ENCODE data around the gene PRTG. TPM values are rescaled to one million over a fixed set of nuclear protein-coding genes. Genes with fewer than 3 reads are reported as not detected.

Gene PRTG
- total RNA-seq, 4 donors from 2014 or later: 0.05 to 2.0 (median 0.65) TPM

GRCh38 chr15:55721554-55722185 is 21.3 kb downstream of the PRTG start:
- intact Hi-C loops (cut with DNase I; ENCODE audit: low total_unique reads): no loop called here
- DNase-seq: no peak
- TF ChIP-seq CTCF (IDR thresholded peaks at IDR 0.05 in 4 of 5, conservative IDR thresholded peaks at IDR 0.05 in 1 of 5): no peak
- TF ChIP-seq POLR2A (IDR thresholded peaks at IDR 0.05): no peak
- in situ Hi-C loops (cut with MboI; ENCODE audit: low sequenced_read_pairs in 4 of 4): no loop called here
- no peak overlapping the region for H3K27ac ChIP-seq
- H3K27me3 ChIP-seq: no peaks in the 10 kb centered on the region
- no peaks in the 10 kb centered on the region for H3K36me3 ChIP-seq
- H3K9me3 ChIP-seq: no peaks in the 10 kb centered on the region
- no peak overlapping the region for H3K4me3 ChIP-seq
- ATAC-seq: no peak
- H3K4me1 ChIP-seq: no peaks in the 10 kb centered on the region

DNA sequence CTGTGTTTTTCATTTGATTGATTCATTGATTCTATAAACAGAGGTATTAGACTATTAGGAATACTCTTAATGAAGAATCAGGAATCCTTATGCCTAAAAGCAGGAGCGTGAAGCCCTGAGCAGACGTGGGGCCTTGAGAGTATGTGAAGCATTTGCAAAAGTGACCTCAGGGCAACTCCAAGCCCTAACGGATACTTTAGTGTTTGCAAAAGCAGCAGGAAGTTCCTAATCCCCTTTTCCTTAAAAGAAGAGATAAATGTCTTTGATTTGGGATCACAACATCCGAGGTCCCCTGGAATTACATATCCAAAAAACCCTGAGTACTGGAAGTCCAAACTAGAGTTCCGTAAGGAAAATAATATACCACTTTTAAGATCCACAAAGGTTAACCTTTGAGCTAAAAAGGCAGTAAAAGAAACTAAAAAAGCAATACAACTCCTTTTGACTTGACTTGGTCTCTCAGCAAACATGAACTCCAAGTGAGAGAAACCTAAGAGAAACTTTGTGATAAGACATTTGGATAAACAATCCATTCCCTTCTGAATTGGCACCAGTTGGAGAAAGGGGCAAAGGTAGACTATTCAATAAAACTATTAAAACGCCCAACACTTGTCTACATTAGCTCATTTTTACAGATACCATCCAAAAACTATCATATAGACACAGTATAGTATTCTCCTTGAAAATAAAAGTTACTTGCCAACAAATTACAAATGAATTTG is 27.4 kb downstream of the PRTG start:
- Histone ChIP-seq H3K36me3 (no peaks in the 10 kb centered on the region), H3K4me3 (no peak overlapping the region), H3K4me1 (no peaks in the 10 kb centered on the region), H3K9me3 (no peaks in the 10 kb centered on the region), H3K27ac (no peak overlapping the region), H3K27me3 (no peaks in the 10 kb centered on the region)
- ATAC-seq: no peak
- intact Hi-C loops (cut with DNase I; ENCODE audit: low total_unique reads): no loop called here
- in situ Hi-C loops (cut with MboI; ENCODE audit: low sequenced_read_pairs in 4 of 4): no loop called here
- DNase-seq: no peak
- TF ChIP-seq POLR2A (IDR thresholded peaks at IDR 0.05) (no peak), CTCF (IDR thresholded peaks at IDR 0.05 in 4 of 5, conservative IDR thresholded peaks at IDR 0.05 in 1 of 5) (no peak)

GRCh38 chr15:55714064-55714463 is 28.9 kb downstream of the PRTG start:
- intact Hi-C loops (cut with DNase I; ENCODE audit: low total_unique reads) (no loop called here), in situ Hi-C loops (cut with MboI; ENCODE audit: low sequenced_read_pairs in 4 of 4) (no loop called here)
- Histone ChIP-seq H3K4me1 (no peaks in the 10 kb centered on the region), H3K27me3 (no peaks in the 10 kb centered on the region), H3K36me3 (no peaks in the 10 kb centered on the region), H3K9me3 (no peaks in the 10 kb centered on the region), H3K4me3 (no peak overlapping the region), H3K27ac (no peak overlapping the region)
- ATAC-seq (no peak), DNase-seq (no peak)
- no peak for TF ChIP-seq CTCF (IDR thresholded peaks at IDR 0.05 in 4 of 5, conservative IDR thresholded peaks at IDR 0.05 in 1 of 5)
- TF ChIP-seq POLR2A (IDR thresholded peaks at IDR 0.05): no peak

- H3K9me3 ChIP-seq: no peaks in the 10 kb centered on the region
Measured at GRCh38 chr15:55712363-55712762, 30.6 kb downstream of the PRTG start.

More at GRCh38 chr15:55712363-55712762, 30.6 kb downstream of the PRTG start:
- DNase-seq (no peak), ATAC-seq (no peak)
- no peaks in the 10 kb centered on the region for H3K27me3 ChIP-seq
- no peak overlapping the region for H3K27ac ChIP-seq
- no peak overlapping the region for H3K4me3 ChIP-seq
- no peaks in the 10 kb centered on the region for H3K36me3 ChIP-seq
- in situ Hi-C loops (cut with MboI; ENCODE audit: low sequenced_read_pairs in 4 of 4): no loop called here
- H3K4me1 ChIP-seq: no peaks in the 10 kb centered on the region
- no peak for TF ChIP-seq CTCF (IDR thresholded peaks at IDR 0.05 in 4 of 5, conservative IDR thresholded peaks at IDR 0.05 in 1 of 5)
- intact Hi-C loops (cut with DNase I; ENCODE audit: low total_unique reads): no loop called here
